Breast epithelium (tissue), 3 donors: ENCODE data around the gene EPS8L3.

Experiments used
- POLR2A ChIP-seq: fragments of 450-650 bp; IDR thresholded peaks from one replicate; pipeline ENCODE4 v1.6.1; 2016; ENCODE audit warnings: antibody characterized with exemption, mild to moderate bottlenecking, moderate library complexity
- POLR2AphosphoS5 ChIP-seq, 3 donors: sonication (generic); formaldehyde crosslinking; IDR thresholded peaks; one replicate each; pipeline ENCODE4 v1.6.1; 2017; ENCODE audit warnings: antibody characterized with exemption in 3 of 3
- TF ChIP-seq, protein P1 (sequence below), 3 donors: fragments of 450-650 bp; IDR thresholded peaks; one replicate each; pipeline ENCODE4 v1.5.1; 2016 to 2017; ENCODE audit warnings: antibody characterized with exemption in 3 of 3, mild to moderate bottlenecking in 3 of 3, moderate library complexity in 3 of 3

DNA sequence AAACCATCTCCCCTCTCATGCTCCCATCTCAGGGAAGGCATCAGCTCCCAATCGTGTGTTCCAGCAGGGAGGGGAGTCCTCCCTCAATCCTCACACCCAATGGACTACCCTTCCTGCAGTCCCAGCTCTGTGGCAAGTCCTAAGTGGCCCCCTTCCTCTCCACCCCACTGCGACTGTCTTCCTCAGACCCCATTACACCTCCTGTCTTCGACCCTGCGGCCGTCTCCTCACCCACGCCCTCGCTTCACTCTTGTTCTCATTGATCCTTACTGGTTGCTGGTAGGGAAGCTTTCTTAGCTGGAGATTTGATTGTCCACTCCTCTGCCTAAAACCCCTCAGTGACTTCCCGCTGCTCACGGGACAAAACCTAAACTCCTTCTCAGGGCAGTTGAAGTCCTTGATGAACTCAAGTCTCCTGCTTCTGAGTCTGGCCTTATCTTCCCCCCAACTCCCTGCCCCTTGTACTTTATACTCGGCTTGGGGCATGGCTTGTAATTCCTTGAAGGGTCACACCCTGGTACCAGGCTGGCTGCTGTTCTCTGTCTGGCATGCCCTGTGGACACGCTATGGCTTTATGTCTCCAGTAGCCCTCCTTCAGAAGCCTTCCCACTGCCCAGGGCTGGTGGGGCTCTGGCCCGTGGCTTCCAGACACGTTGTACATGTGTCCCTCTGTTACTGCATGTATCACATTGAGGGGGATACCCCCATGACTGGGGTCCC is 2.3 kb upstream of the EPS8L3 start:
- TF ChIP-seq POLR2A (no peak), POLR2AphosphoS5 (IDR thresholded peaks at IDR 0.05) (no peak)
- TF ChIP-seq, protein P1, sequence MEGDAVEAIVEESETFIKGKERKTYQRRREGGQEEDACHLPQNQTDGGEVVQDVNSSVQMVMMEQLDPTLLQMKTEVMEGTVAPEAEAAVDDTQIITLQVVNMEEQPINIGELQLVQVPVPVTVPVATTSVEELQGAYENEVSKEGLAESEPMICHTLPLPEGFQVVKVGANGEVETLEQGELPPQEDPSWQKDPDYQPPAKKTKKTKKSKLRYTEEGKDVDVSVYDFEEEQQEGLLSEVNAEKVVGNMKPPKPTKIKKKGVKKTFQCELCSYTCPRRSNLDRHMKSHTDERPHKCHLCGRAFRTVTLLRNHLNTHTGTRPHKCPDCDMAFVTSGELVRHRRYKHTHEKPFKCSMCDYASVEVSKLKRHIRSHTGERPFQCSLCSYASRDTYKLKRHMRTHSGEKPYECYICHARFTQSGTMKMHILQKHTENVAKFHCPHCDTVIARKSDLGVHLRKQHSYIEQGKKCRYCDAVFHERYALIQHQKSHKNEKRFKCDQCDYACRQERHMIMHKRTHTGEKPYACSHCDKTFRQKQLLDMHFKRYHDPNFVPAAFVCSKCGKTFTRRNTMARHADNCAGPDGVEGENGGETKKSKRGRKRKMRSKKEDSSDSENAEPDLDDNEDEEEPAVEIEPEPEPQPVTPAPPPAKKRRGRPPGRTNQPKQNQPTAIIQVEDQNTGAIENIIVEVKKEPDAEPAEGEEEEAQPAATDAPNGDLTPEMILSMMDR (IDR thresholded peaks at IDR 0.05), result no peak
